GM11168 (cell line): ENCODE measurements around the gene RFPL2.
"Not testable (repeated sequence)": the region's sequence is repeated elsewhere in the genome, so short reads cannot be mapped to it uniquely, and the experiment has no call there.

Experiments used
- in situ Hi-C: fragments of 300-500 bp; cut with MboI; formaldehyde crosslinking; loops from one replicate; pipeline ENCODE4 v1.12.0; 2022; ENCODE audit warnings: low sequenced_read_pairs; ENCODE audit not compliant: unreplicated experiment

The RFPL2 gene

GRCh38 chr22:32175683-32176644, 28.9 kb downstream of the RFPL2 start:
- in situ Hi-C loops, result no loop called here

GRCh38 chr22:32175115-32175514, 29.8 kb downstream of the RFPL2 start:
- in situ Hi-C loops, result no loop called here

- in situ Hi-C loops, result no loop called here
Observed at GRCh38 chr22:32165681-32166080, 39.2 kb downstream of the RFPL2 start.

- in situ Hi-C loops, result no loop called here
Observed at GRCh38 chr22:32164075-32164860, 40.6 kb downstream of the RFPL2 start.

- in situ Hi-C loops, result not testable (repeated sequence)
Observed at GRCh38 chr22:32160411-32160810, 44.5 kb downstream of the RFPL2 start.

- in situ Hi-C loops, result no loop called here
Observed at GRCh38 chr22:32158712-32159533, 46.0 kb downstream of the RFPL2 start, which contains the start of gene C22orf42. TSS of gene C22orf42 (minus strand) at chr22:32159303. CDS start at chr22:32159215, 88 bp downstream.

- in situ Hi-C loops, result not testable (repeated sequence)
Observed at GRCh38 chr22:32157632-32158031, 47.2 kb downstream of the RFPL2 start.

GRCh38 chr22:32154727-32155126, 50.1 kb downstream of the RFPL2 start:
- in situ Hi-C loops, result not testable (repeated sequence)

GRCh38 chr22:32151641-32152040, 53.2 kb downstream of the RFPL2 start:
- in situ Hi-C loops, result not testable (repeated sequence)

GRCh38 chr22:32150647-32151046, 54.2 kb downstream of the RFPL2 start:
- in situ Hi-C loops, result not testable (repeated sequence)

- in situ Hi-C loops, result not testable (repeated sequence)
Observed at GRCh38 chr22:32148372-32148771, 56.5 kb downstream of the RFPL2 start.

GRCh38 chr22:32147128-32147527, 57.7 kb downstream of the RFPL2 start:
- in situ Hi-C loops, result not testable (repeated sequence)

GRCh38 chr22:32144496-32145274, 60.2 kb downstream of the RFPL2 start:
- in situ Hi-C loops, result no loop called here

- in situ Hi-C loops, result no loop called here
Observed at GRCh38 chr22:32142600-32142999, 62.3 kb downstream of the RFPL2 start.

- in situ Hi-C loops, result not testable (repeated sequence)
Observed at GRCh38 chr22:32140688-32141087, 64.2 kb downstream of the RFPL2 start.
